ENCODE results near the gene IFT88. TPM values are rescaled to one million over a fixed set of nuclear protein-coding genes. Genes with fewer than 3 reads are reported as not detected.

IFT88 gene
- polyA plus RNA-seq, 3 donors = 2.9 to 4.5 (median 4.1) TPM

- peaks cover 15% of the 10 kb centered on the region for H3K4me1 Mint-ChIP-seq
- H3K4me1 ChIP-seq (ENCODE audit: control insufficient read depth in 1 of 2, insufficient read depth in 2 of 2, low read length in 2 of 2) = peaks cover 11 to 12% of the 10 kb centered on the region in 2 donors
- no peak overlapping the region for H3K27ac ChIP-seq (ENCODE audit: low read depth in 1 of 2, low read length in 2 of 2)
- no peaks in the 10 kb centered on the region for H3K79me2 ChIP-seq (ENCODE audit: insufficient read depth, low read length)
- H3K36me3 ChIP-seq (replicated peaks in 1 of 2; ENCODE audit: control insufficient read depth in 1 of 2, insufficient read depth in 2 of 2, low read length in 2 of 2) = no peaks in the 10 kb centered on the region
- H3K9me3 Mint-ChIP-seq = peaks cover 0 to 7% (median 4%) of the 10 kb centered on the region in 7 donors
- peak overlapping the region in 2 of 3 experiments; percentile 23 to 48 for H3K4me3 ChIP-seq (replicated peaks in 1 of 3; ENCODE audit: low read depth in 2 of 3, low read length in 3 of 3)
- peak; percentile 64 to 71 (median 70) for DNase-seq
- intact Hi-C loops (cut with micrococcal nuclease) = no loop called here
- peaks cover 22 to 30% of the 10 kb centered on the region in 2 donors for H3K27me3 ChIP-seq (ENCODE audit: control insufficient read depth in 2 of 2, insufficient read depth in 2 of 2, low read length in 2 of 2)
- H3K27ac Mint-ChIP-seq = no peak overlapping the region
- H3K9ac ChIP-seq (ENCODE audit: insufficient read depth, low read length, poor library complexity, severe bottlenecking) = no peak overlapping the region
- H3K36me3 Mint-ChIP-seq = peaks cover 0 to 2% of the 10 kb centered on the region in 2 donors
- peak overlapping the region; percentile 96 for H3K4me2 ChIP-seq (replicated peaks; ENCODE audit: extremely low read depth, low read length, poor library complexity, severe bottlenecking)
- H3K27me3 Mint-ChIP-seq (ENCODE audit: low read depth in 3 of 3) = peaks cover 33 to 47% (median 45%) of the 10 kb centered on the region in 3 donors
- H2AFZ ChIP-seq (ENCODE audit: insufficient read depth, low read depth, low read length, poor library complexity, severe bottlenecking) = no peak overlapping the region
- no peaks in the 10 kb centered on the region for H4K20me1 ChIP-seq (ENCODE audit: insufficient read depth, low read length)
- TF ChIP-seq CTCF (IDR thresholded peaks at IDR 0.05) = peak; percentile 51
- H3K4me3 Mint-ChIP-seq = no peak overlapping the region
- peaks cover 0 to 3% of the 10 kb centered on the region in 2 donors for H3K9me3 ChIP-seq (replicated peaks in 1 of 2; ENCODE audit: control insufficient read depth in 1 of 2, insufficient read depth in 1 of 2, low read length in 2 of 2)
- WGBS (ENCODE audit: insufficient coverage) = under 1% methylated on average over 66 of the region's 98 CpGs
These were observed 137.0 kb downstream of the IFT88 start for GRCh38 chr13:20703780-20704458.

- Histone ChIP-seq H4K20me1 (ENCODE audit: insufficient read depth, low read length) (no peaks in the 10 kb centered on the region), H2AFZ (ENCODE audit: insufficient read depth, low read depth, low read length, poor library complexity, severe bottlenecking) (no peak overlapping the region), H3K9ac (ENCODE audit: insufficient read depth, low read length, poor library complexity, severe bottlenecking) (no peak overlapping the region), H3K4me1 (ENCODE audit: control insufficient read depth in 1 of 2, insufficient read depth in 2 of 2, low read length in 2 of 2) (peaks cover 11 to 12% of the 10 kb centered on the region in 2 donors), H3K9me3 (replicated peaks in 1 of 2; ENCODE audit: control insufficient read depth in 1 of 2, insufficient read depth in 1 of 2, low read length in 2 of 2) (peaks cover 0 to 3% of the 10 kb centered on the region in 2 donors), H3K27me3 (ENCODE audit: control insufficient read depth in 2 of 2, insufficient read depth in 2 of 2, low read length in 2 of 2) (peaks cover 22 to 30% of the 10 kb centered on the region in 2 donors), H3K36me3 (replicated peaks in 1 of 2; ENCODE audit: control insufficient read depth in 1 of 2, insufficient read depth in 2 of 2, low read length in 2 of 2) (no peaks in the 10 kb centered on the region), H3K4me2 (replicated peaks; ENCODE audit: extremely low read depth, low read length, poor library complexity, severe bottlenecking) (peak overlapping the region; percentile 60), H3K27ac (ENCODE audit: low read depth in 1 of 2, low read length in 2 of 2) (no peak overlapping the region), H3K79me2 (ENCODE audit: insufficient read depth, low read length) (no peaks in the 10 kb centered on the region), H3K4me3 (replicated peaks in 1 of 3; ENCODE audit: low read depth in 2 of 3, low read length in 3 of 3) (peak overlapping the region in 1 of 3 experiments; percentile 26)
- Mint-ChIP-seq H3K36me3 (peaks cover 0 to 2% of the 10 kb centered on the region in 2 donors), H3K9me3 (peaks cover 0 to 7% (median 4%) of the 10 kb centered on the region in 7 donors), H3K4me1 (peaks cover 15% of the 10 kb centered on the region), H3K27ac (peak overlapping the region in 1 of 7 donors; percentile 26), H3K27me3 (ENCODE audit: low read depth in 3 of 3) (peaks cover 33 to 47% (median 45%) of the 10 kb centered on the region in 3 donors), H3K4me3 (peak overlapping the region; percentile 78 to 83)
- intact Hi-C loops (cut with micrococcal nuclease) = no loop called here
- peak; percentile 2 for TF ChIP-seq CTCF (IDR thresholded peaks at IDR 0.05)
- 65% methylated on average over 3 of the region's 20 CpGs for WGBS (ENCODE audit: insufficient coverage)
- DNase-seq = no peak
These were observed 137.6 kb downstream of the IFT88 start for GRCh38 chr13:20704459-20705069.
